C4-2B (cell line): ENCODE results near the gene NTN5.

Experiments used
- H3K27ac ChIP-seq: fragments of 450-650 bp; 2 replicates; pipeline ENCODE4 v1.5.1; 2017
- CTCF ChIP-seq: fragments of 450-650 bp; conservative IDR thresholded peaks from 2 replicates; pipeline ENCODE4 v1.5.1; 2017; ENCODE audit warnings: mild to moderate bottlenecking
- ZFX ChIP-seq: fragments of 450-650 bp; IDR thresholded peaks from 2 replicates; pipeline ENCODE4 v1.6.1; 2017

Gene NTN5

GRCh38 chr19:48716562-48717291, 43.9 kb upstream of the NTN5 start:
- no peak overlapping the region for H3K27ac ChIP-seq
- TF ChIP-seq ZFX (no peak), CTCF (no peak)

GRCh38 chr19:48715681-48716171, 42.9 kb upstream of the NTN5 start:
- H3K27ac ChIP-seq = no peak overlapping the region
- TF ChIP-seq CTCF (no peak), ZFX (no peak)

GRCh38 chr19:48714759-48715675, 42.2 kb upstream of the NTN5 start:
- TF ChIP-seq ZFX (no peak), CTCF (no peak)
- peak overlapping the region; percentile 76 for H3K27ac ChIP-seq

- peak overlapping the region; percentile 76 for H3K27ac ChIP-seq
- TF ChIP-seq ZFX = no peak
- TF ChIP-seq CTCF = no peak
Measured at GRCh38 chr19:48713864-48714755, 41.3 kb upstream of the NTN5 start.

- H3K27ac ChIP-seq = peak overlapping the region; percentile 58
- TF ChIP-seq CTCF (no peak), ZFX (no peak)
Measured at GRCh38 chr19:48713041-48713863, 40.4 kb upstream of the NTN5 start.

- no peak overlapping the region for H3K27ac ChIP-seq
- TF ChIP-seq ZFX = no peak
- TF ChIP-seq CTCF = no peak
Measured at GRCh38 chr19:48711106-48711662, 38.4 kb upstream of the NTN5 start.
